ENCODE data around the gene EFNA1.

Gene EFNA1

DNA sequence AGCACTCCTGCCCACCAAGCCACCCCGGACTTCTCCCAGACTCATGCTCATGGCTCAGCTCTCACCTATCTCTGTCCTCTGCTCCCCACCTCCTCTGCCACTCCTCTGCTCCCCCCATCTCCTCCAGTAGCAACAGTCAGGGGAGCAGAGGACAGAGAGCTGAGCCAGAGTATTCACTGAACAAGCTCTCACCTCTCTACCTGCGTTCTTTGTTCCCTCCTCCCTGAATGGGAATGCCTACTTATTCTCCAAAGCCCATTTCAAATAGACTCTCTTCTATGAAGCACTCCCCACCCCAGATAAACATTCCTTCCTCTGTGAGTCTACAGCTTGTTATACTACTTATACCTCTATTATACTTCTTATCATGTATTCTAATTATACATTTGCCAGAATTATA is 6.4 kb upstream of the EFNA1 start:
- Histone ChIP-seq H3K4me3 (ENCODE audit: low read depth in 1 of 2, low read length in 2 of 2) (no peak overlapping the region), H3K36me3 (ENCODE audit: insufficient read depth, low read length) (no peaks in the 10 kb centered on the region), H3K27ac (ENCODE audit: low read length) (no peak overlapping the region), H3K27me3 (ENCODE audit: insufficient read depth, low read length, poor library complexity) (peaks cover 24% of the 10 kb centered on the region), H3K4me1 (ENCODE audit: insufficient read depth, low read length) (no peaks in the 10 kb centered on the region), H3K9ac (ENCODE audit: low read depth, low read length) (no peak overlapping the region), H4K20me1 (ENCODE audit: insufficient read depth, low read length) (no peaks in the 10 kb centered on the region), H3K9me3 (ENCODE audit: insufficient read depth, low read length, severe bottlenecking) (no peaks in the 10 kb centered on the region), H2AFZ (ENCODE audit: low read depth, low read length) (no peak overlapping the region), H3K79me2 (ENCODE audit: insufficient read depth, low read length) (no peaks in the 10 kb centered on the region), H3K4me2 (ENCODE audit: insufficient read depth, low read length) (no peak overlapping the region)
- TF ChIP-seq, protein P1, sequence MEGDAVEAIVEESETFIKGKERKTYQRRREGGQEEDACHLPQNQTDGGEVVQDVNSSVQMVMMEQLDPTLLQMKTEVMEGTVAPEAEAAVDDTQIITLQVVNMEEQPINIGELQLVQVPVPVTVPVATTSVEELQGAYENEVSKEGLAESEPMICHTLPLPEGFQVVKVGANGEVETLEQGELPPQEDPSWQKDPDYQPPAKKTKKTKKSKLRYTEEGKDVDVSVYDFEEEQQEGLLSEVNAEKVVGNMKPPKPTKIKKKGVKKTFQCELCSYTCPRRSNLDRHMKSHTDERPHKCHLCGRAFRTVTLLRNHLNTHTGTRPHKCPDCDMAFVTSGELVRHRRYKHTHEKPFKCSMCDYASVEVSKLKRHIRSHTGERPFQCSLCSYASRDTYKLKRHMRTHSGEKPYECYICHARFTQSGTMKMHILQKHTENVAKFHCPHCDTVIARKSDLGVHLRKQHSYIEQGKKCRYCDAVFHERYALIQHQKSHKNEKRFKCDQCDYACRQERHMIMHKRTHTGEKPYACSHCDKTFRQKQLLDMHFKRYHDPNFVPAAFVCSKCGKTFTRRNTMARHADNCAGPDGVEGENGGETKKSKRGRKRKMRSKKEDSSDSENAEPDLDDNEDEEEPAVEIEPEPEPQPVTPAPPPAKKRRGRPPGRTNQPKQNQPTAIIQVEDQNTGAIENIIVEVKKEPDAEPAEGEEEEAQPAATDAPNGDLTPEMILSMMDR (IDR thresholded peaks at IDR 0.05; ENCODE audit: borderline replicate concordance, extremely low read depth, low read length, poor library complexity, severe bottlenecking): no peak
- TF ChIP-seq EZH2 (IDR thresholded peaks at IDR 0.05; ENCODE audit: borderline replicate concordance, low read depth, low read length, severe bottlenecking): no peak
- DNase-seq: no peak
- no peak for ATAC-seq (ENCODE audit: insufficient read depth, low read depth)

DNA sequence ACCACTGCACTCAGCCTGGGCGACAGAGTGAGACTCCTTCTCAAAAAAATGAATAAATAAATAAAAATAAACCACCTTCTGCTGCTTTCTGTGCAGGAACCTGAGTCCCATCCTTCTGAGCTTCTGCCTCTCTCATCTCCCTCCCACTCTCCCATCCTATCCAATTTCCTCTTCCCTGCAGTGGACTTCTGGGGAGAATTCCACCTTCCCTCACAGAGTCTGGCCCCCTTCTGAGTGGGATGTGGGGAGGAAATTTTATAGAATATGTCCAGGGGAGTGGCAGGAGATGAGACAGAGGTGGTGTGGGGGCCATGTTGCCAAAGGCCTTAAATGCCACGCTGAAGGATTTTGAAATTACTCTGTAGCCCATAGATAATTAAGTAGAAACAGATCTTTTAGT is 5.4 kb upstream of the EFNA1 start:
- Histone ChIP-seq H3K27me3 (ENCODE audit: insufficient read depth, low read length, poor library complexity) (peaks cover 31% of the 10 kb centered on the region), H3K4me2 (ENCODE audit: insufficient read depth, low read length) (no peak overlapping the region), H3K36me3 (ENCODE audit: insufficient read depth, low read length) (no peaks in the 10 kb centered on the region), H3K4me3 (ENCODE audit: low read depth in 1 of 2, low read length in 2 of 2) (no peak overlapping the region), H3K4me1 (ENCODE audit: insufficient read depth, low read length) (peaks cover 9% of the 10 kb centered on the region), H3K9me3 (ENCODE audit: insufficient read depth, low read length, severe bottlenecking) (no peaks in the 10 kb centered on the region), H3K79me2 (ENCODE audit: insufficient read depth, low read length) (no peaks in the 10 kb centered on the region), H3K9ac (ENCODE audit: low read depth, low read length) (no peak overlapping the region), H2AFZ (ENCODE audit: low read depth, low read length) (no peak overlapping the region), H3K27ac (ENCODE audit: low read length) (no peak overlapping the region), H4K20me1 (ENCODE audit: insufficient read depth, low read length) (no peaks in the 10 kb centered on the region)
- no peak for DNase-seq
- no peak for ATAC-seq (ENCODE audit: insufficient read depth, low read depth)
- TF ChIP-seq, protein P1 (IDR thresholded peaks at IDR 0.05; ENCODE audit: borderline replicate concordance, extremely low read depth, low read length, poor library complexity, severe bottlenecking): no peak
- TF ChIP-seq EZH2 (IDR thresholded peaks at IDR 0.05; ENCODE audit: borderline replicate concordance, low read depth, low read length, severe bottlenecking): no peak

DNA sequence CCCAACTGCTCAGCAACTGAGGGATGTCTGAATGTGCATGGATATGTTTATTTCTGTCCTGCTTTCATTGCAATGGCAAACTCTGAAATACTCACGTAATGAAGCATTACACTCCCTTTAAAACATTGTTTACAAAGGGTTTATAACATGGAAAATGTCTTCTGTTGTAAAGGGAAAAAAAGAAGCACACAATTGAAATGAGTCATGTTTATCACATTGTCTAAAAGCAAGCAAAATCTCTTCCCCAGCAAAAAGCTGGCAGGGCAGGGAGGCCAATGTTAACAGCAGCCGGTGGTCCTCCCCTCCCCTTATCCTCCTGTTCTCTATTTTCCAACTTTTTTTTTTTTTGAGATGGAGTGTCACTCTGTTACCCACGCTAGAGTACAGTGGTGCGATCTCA is 3.9 kb upstream of the EFNA1 start:
- H3K27me3 ChIP-seq (ENCODE audit: insufficient read depth, low read length, poor library complexity): peaks cover 42% of the 10 kb centered on the region
- no peaks in the 10 kb centered on the region for H3K79me2 ChIP-seq (ENCODE audit: insufficient read depth, low read length)
- H3K27ac ChIP-seq (ENCODE audit: low read length): no peak overlapping the region
- H3K9me3 ChIP-seq (ENCODE audit: insufficient read depth, low read length, severe bottlenecking): no peaks in the 10 kb centered on the region
- H3K9ac ChIP-seq (ENCODE audit: low read depth, low read length): no peak overlapping the region
- TF ChIP-seq EZH2 (IDR thresholded peaks at IDR 0.05; ENCODE audit: borderline replicate concordance, low read depth, low read length, severe bottlenecking): no peak
- TF ChIP-seq, protein P1 (IDR thresholded peaks at IDR 0.05; ENCODE audit: borderline replicate concordance, extremely low read depth, low read length, poor library complexity, severe bottlenecking): no peak
- H3K4me2 ChIP-seq (ENCODE audit: insufficient read depth, low read length): no peak overlapping the region
- DNase-seq: no peak
- H3K4me1 ChIP-seq (ENCODE audit: insufficient read depth, low read length): peaks cover 24% of the 10 kb centered on the region
- no peaks in the 10 kb centered on the region for H3K36me3 ChIP-seq (ENCODE audit: insufficient read depth, low read length)
- H4K20me1 ChIP-seq (ENCODE audit: insufficient read depth, low read length): 0 out of 2 replicates have a peak, but pooled peaks cover 2% of the 10 kb centered on the region
- no peak overlapping the region for H2AFZ ChIP-seq (ENCODE audit: low read depth, low read length)
- no peak overlapping the region for H3K4me3 ChIP-seq (ENCODE audit: low read depth in 1 of 2, low read length in 2 of 2)
- ATAC-seq (ENCODE audit: insufficient read depth, low read depth): no peak

All from DND-41 (cell line).